CD14-positive monocyte (primary cell): ENCODE measurements around the gene IFT172. TPM values are rescaled to one million over a fixed set of nuclear protein-coding genes. Genes with fewer than 3 reads are reported as not detected.
A peak's percentile ranks its signal among the peaks of the same experiment; 100 is the strongest.

ENCODE experiments used
- DNase-seq, 3 donors: peaks; one replicate each; pipeline ENCODE4 v3.0.0-alpha.2; 2011 to 2022
- H2AFZ ChIP-seq: 2 replicates; pipeline ENCODE4 v1.6.0; 2012; ENCODE audit warnings: mild to moderate bottlenecking, low read depth, low read length, inconsistent platforms; ENCODE audit not compliant: insufficient read depth, poor library complexity, severe bottlenecking
- H3K27ac ChIP-seq, 2 donors: 1 replicate in 1 of 2; 2 replicates in 1 of 2; pipeline ENCODE4 v1.5.1; 2012 to 2013; ENCODE audit warnings: low read length in 2 of 2, control low read depth in 1 of 2, inconsistent platforms in 1 of 2, low read depth in 1 of 2, mild to moderate bottlenecking in 1 of 2
- H3K27me3 ChIP-seq, 2 donors: one replicate each; pipeline versions ENCODE4 v1.6.0 to v1.6.1; 2011 to 2013; ENCODE audit warnings: low read length in 2 of 2; ENCODE audit not compliant: control insufficient read depth in 2 of 2, insufficient read depth in 2 of 2
- H3K36me3 ChIP-seq, 2 donors: replicated peaks in 1 of 2; 1 replicate in 1 of 2; 2 replicates in 1 of 2; pipeline versions ENCODE4 v1.5.1 to v1.6.1; 2012 to 2013; ENCODE audit warnings: low read length in 2 of 2, control low read depth in 1 of 2, inconsistent platforms in 1 of 2, mild to moderate bottlenecking in 1 of 2; ENCODE audit not compliant: insufficient read depth in 2 of 2, control insufficient read depth in 1 of 2
- H3K4me1 ChIP-seq, 2 donors: 1 replicate in 1 of 2; 2 replicates in 1 of 2; pipeline versions ENCODE4 v1.5.1 to v1.6.1; 2012 to 2013; ENCODE audit warnings: low read length in 2 of 2, control low read depth in 1 of 2, inconsistent platforms in 1 of 2, mild to moderate bottlenecking in 1 of 2, moderate library complexity in 1 of 2; ENCODE audit not compliant: insufficient read depth in 2 of 2, control insufficient read depth in 1 of 2
- H3K4me2 ChIP-seq: replicated peaks from 2 replicates; pipeline ENCODE3; 2012; ENCODE audit warnings: low read length, moderate library complexity, mild to moderate bottlenecking; ENCODE audit not compliant: poor library complexity, severe bottlenecking; ENCODE audit errors: extremely low read depth
- H3K4me3 ChIP-seq, 3 experiments: fragments of 200-600 bp in 1 of 3; sonication (generic) in 1 of 3; replicated peaks in 1 of 3; 1 replicate in 2 of 3; 2 replicates in 1 of 3; pipeline ENCODE4 v1.5.1; 2011 to 2013; ENCODE audit warnings: low read length in 3 of 3, mild to moderate bottlenecking in 3 of 3, control low read depth in 2 of 3, low read depth in 2 of 3, inconsistent platforms in 1 of 3, moderate library complexity in 1 of 3
- H3K79me2 ChIP-seq: 2 replicates; pipeline ENCODE4 v1.6.0; 2012; ENCODE audit warnings: mild to moderate bottlenecking, control low read depth, inconsistent platforms, low read length, moderate library complexity; ENCODE audit not compliant: insufficient read depth
- H3K9ac ChIP-seq: 2 replicates; pipeline ENCODE4 v1.6.0; 2017; ENCODE audit warnings: low read length, mild to moderate bottlenecking; ENCODE audit not compliant: insufficient read depth, poor library complexity, severe bottlenecking
- H3K9me3 ChIP-seq, 2 donors: replicated peaks in 1 of 2; 1 replicate in 1 of 2; 2 replicates in 1 of 2; pipeline versions ENCODE4 v1.5.1 to v1.6.1; 2012 to 2013; ENCODE audit warnings: low read length in 2 of 2, control low read depth in 1 of 2; ENCODE audit not compliant: control insufficient read depth in 1 of 2, insufficient read depth in 1 of 2
- H4K20me1 ChIP-seq: 2 replicates; pipeline ENCODE4 v1.6.0; 2012; ENCODE audit warnings: mild to moderate bottlenecking, low read length, control low read depth, moderate library complexity; ENCODE audit not compliant: insufficient read depth
- H3K27ac Mint-ChIP-seq, 7 donors: one replicate each; pipeline ENCODE4 v1.8.0; 2020; ENCODE audit warnings: mild to moderate bottlenecking in 7 of 7, mixed read lengths in 7 of 7, moderate library complexity in 6 of 7, inconsistent platforms in 2 of 7
- H3K27me3 Mint-ChIP-seq, 3 donors: one replicate each; pipeline ENCODE4 v1.8.0; 2021 to 2022; ENCODE audit warnings: low read depth in 3 of 3, mild to moderate bottlenecking in 3 of 3, mixed read lengths in 3 of 3, moderate library complexity in 3 of 3, inconsistent platforms in 1 of 3
- H3K36me3 Mint-ChIP-seq, 2 donors: one replicate each; pipeline ENCODE4 v1.8.0; 2020; ENCODE audit warnings: mixed read lengths in 2 of 2, inconsistent platforms in 1 of 2, mild to moderate bottlenecking in 1 of 2
- H3K4me1 Mint-ChIP-seq: one replicate; pipeline ENCODE4 v1.8.0; 2020; ENCODE audit warnings: mild to moderate bottlenecking, mixed read lengths
- H3K4me3 Mint-ChIP-seq, 2 donors: one replicate each; pipeline ENCODE4 v1.8.0; 2020; ENCODE audit warnings: mild to moderate bottlenecking in 2 of 2, mixed read lengths in 2 of 2, moderate library complexity in 1 of 2
- H3K9me3 Mint-ChIP-seq, 7 donors: one replicate each; pipeline ENCODE4 v1.8.0; 2020 to 2022; ENCODE audit warnings: mixed read lengths in 7 of 7, mild to moderate bottlenecking in 6 of 7, moderate library complexity in 6 of 7, inconsistent platforms in 2 of 7
- CTCF ChIP-seq: fragments of 200-600 bp; IDR thresholded peaks from one replicate; pipeline ENCODE4 v1.8.0; 2022; ENCODE audit warnings: antibody characterized with exemption, mild to moderate bottlenecking
- WGBS: methylation state at CpG from one replicate; pipeline ENCODE4 v1.1.5; 2013; ENCODE audit warnings: missing lambda C conversion rate; ENCODE audit not compliant: insufficient coverage; 5-methylcytosine and 5-hydroxymethylcytosine counted together
- intact Hi-C, 2 donors: fragments of 100-400 bp; cut with micrococcal nuclease; formaldehyde crosslinking; loops; one replicate each; pipeline versions ENCODE4 v1.15.0 to v1.15.1; 2023
- polyA plus RNA-seq, 3 donors: library from polyadenylated mRNA; depleted of rRNA in 1 of 3; unstranded in 2 of 3; stranded (reverse) in 1 of 3; fragments of 300-500 nt in 2 of 3; fragments of >200 nt in 1 of 3; fragmentation: Illumina TruSeq in 2 of 3; gene quantifications; 1 replicate in 2 of 3; 2 replicates in 1 of 3; pipeline ENCODE4 v1.2.3, GENCODE V29; 2012 to 2021

Gene IFT172
- polyA plus RNA-seq, 3 donors, result 1.7 to 12.8 (median 3.6) TPM

- H3K4me3 ChIP-seq, result no peak overlapping the region
- peaks cover 13 to 22% of the 10 kb centered on the region in 2 donors for H3K36me3 Mint-ChIP-seq
- intact Hi-C loops, result loop anchor here (5.0 to 10.0 kb wide), 4 partner anchors 91 to 282 kb away; partner anchors contain the start of genes ATRAID (in 1 of the 2), EIF2B4 (in 1 of the 2), SLC5A6 (in 1 of the 2) and SNX17 (in 1 of the 2)
- H3K27ac ChIP-seq, result no peak overlapping the region
- H3K36me3 ChIP-seq, result no peaks in the 10 kb centered on the region
- H3K9ac ChIP-seq, result no peak overlapping the region
- TF ChIP-seq CTCF, result no peak
- peaks cover 39% of the 10 kb centered on the region for H3K4me1 Mint-ChIP-seq
- H2AFZ ChIP-seq, result no peak overlapping the region
- no peak for DNase-seq
- H3K4me3 Mint-ChIP-seq, result peak overlapping the region; percentile 13 to 76
- no peaks in the 10 kb centered on the region for H4K20me1 ChIP-seq
- peaks cover 0 to 15% (median 4%) of the 10 kb centered on the region in 7 donors for H3K9me3 Mint-ChIP-seq
- no peak overlapping the region for H3K4me2 ChIP-seq
- H3K4me1 ChIP-seq, result peaks cover 22 to 34% of the 10 kb centered on the region in 2 donors
- peaks cover 52 to 61% (median 56%) of the 10 kb centered on the region in 3 donors for H3K27me3 Mint-ChIP-seq
- no peaks in the 10 kb centered on the region for H3K79me2 ChIP-seq
- no peak overlapping the region for H3K27ac Mint-ChIP-seq
- peaks cover 0 to 4% of the 10 kb centered on the region in 2 donors for H3K9me3 ChIP-seq
- 97% methylated on average over 5 of the region's 13 CpGs for WGBS
- H3K27me3 ChIP-seq, result peaks cover 44 to 55% of the 10 kb centered on the region in 2 donors
These were observed 4.4 kb upstream of the IFT172 start for GRCh38 chr2:27493948-27494283.

- peaks cover 43% of the 10 kb centered on the region for H3K4me1 Mint-ChIP-seq
- no peak overlapping the region for H3K4me3 ChIP-seq
- H3K27ac ChIP-seq, result no peak overlapping the region
- peaks cover 23 to 37% of the 10 kb centered on the region in 2 donors for H3K4me1 ChIP-seq
- peaks cover 0 to 15% (median 4%) of the 10 kb centered on the region in 7 donors for H3K9me3 Mint-ChIP-seq
- no peaks in the 10 kb centered on the region for H4K20me1 ChIP-seq
- H3K27me3 Mint-ChIP-seq, result peaks cover 48 to 51% (median 48%) of the 10 kb centered on the region in 3 donors
- H3K4me2 ChIP-seq, result no peak overlapping the region
- 90% methylated on average over 2 of the region's 4 CpGs for WGBS
- peaks cover 37 to 41% of the 10 kb centered on the region in 2 donors for H3K27me3 ChIP-seq
- no peak for DNase-seq
- intact Hi-C loops, result loop anchor here (5.0 to 10.0 kb wide), 4 partner anchors 92 to 280 kb away; partner anchors contain the start of genes ATRAID (in 1 of the 2), EIF2B4 (in 1 of the 2), SLC5A6 (in 1 of the 2) and SNX17 (in 1 of the 2)
- H3K27ac Mint-ChIP-seq, result peak overlapping the region in 1 of 7 donors; percentile 21
- H3K9me3 ChIP-seq, result peaks cover 0 to 4% of the 10 kb centered on the region in 2 donors
- H3K36me3 Mint-ChIP-seq, result peaks cover 13 to 22% of the 10 kb centered on the region in 2 donors
- no peak overlapping the region for H2AFZ ChIP-seq
- H3K79me2 ChIP-seq, result no peaks in the 10 kb centered on the region
- no peak overlapping the region for H3K9ac ChIP-seq
- peak overlapping the region in 1 of 2 donors; percentile 20 for H3K4me3 Mint-ChIP-seq
- TF ChIP-seq CTCF, result no peak
- H3K36me3 ChIP-seq, result no peaks in the 10 kb centered on the region
These were observed 3.0 kb upstream of the IFT172 start for GRCh38 chr2:27492557-27492956.
